GM12891 (cell line): Measurements from ENCODE around the gene RBM45.
"Not testable (repeated sequence)": the region's sequence is repeated elsewhere in the genome, so short reads cannot be mapped to it uniquely, and the experiment has no call there.

Source experiments
- DNase-seq: peaks from one replicate; pipeline ENCODE4 v3.0.0; 2011; ENCODE audit warnings: low spot score; ENCODE audit not compliant: insufficient read length
- FAIRE-seq: peaks from 2 replicates; lab custom pipeline; 2011; peaks lifted over from hg19 to GRCh38; lab: Jason Lieb, UNC
- PAX5 ChIP-seq: IDR thresholded peaks from 2 replicates; pipeline ENCODE4 v1.6.1; 2011; ENCODE audit warnings: low read length, moderate library complexity, mild to moderate bottlenecking; ENCODE audit not compliant: insufficient read depth, severe bottlenecking
- POLR2A ChIP-seq: IDR thresholded peaks from 2 replicates; pipeline ENCODE4 v1.6.1; 2011; ENCODE audit warnings: low read depth, low read length, control low read depth
- POLR2AphosphoS5 ChIP-seq: IDR thresholded peaks from 2 replicates; pipeline ENCODE4 v1.6.1; 2011; ENCODE audit warnings: low read depth, low read length, control low read depth
- POU2F2 ChIP-seq: IDR thresholded peaks from 2 replicates; pipeline ENCODE4 v1.6.1; 2011; ENCODE audit warnings: low read depth, mild to moderate bottlenecking, control low read depth, low read length, moderate library complexity
- SPI1 ChIP-seq: IDR thresholded peaks from 2 replicates; pipeline ENCODE4 v1.6.1; 2011; ENCODE audit warnings: low read depth, low read length, control low read depth
- TAF1 ChIP-seq: IDR thresholded peaks from 2 replicates; pipeline ENCODE4 v1.6.1; 2011; ENCODE audit warnings: low read depth, low read length, control low read depth

RBM45 gene

GRCh38 chr2:178125125-178125524 is 12.9 kb downstream of the RBM45 start:
- no peak for FAIRE-seq
- no peak for TF ChIP-seq POU2F2
- TF ChIP-seq POLR2AphosphoS5 = no peak
- TF ChIP-seq TAF1 = no peak
- no peak for TF ChIP-seq PAX5
- no peak for TF ChIP-seq POLR2A
- no peak for TF ChIP-seq SPI1
- no peak for DNase-seq

GRCh38 chr2:178125862-178126261 is 13.6 kb downstream of the RBM45 start:
- TF ChIP-seq POU2F2 (no peak), POLR2A (no peak)
- DNase-seq = no peak
- FAIRE-seq = no peak

GRCh38 chr2:178128836-178129630 is 16.8 kb downstream of the RBM45 start:
- no peak for TF ChIP-seq SPI1
- FAIRE-seq (no peak), DNase-seq (no peak)

- DNase-seq (no peak), FAIRE-seq (no peak)
- TF ChIP-seq TAF1 (no peak), POLR2A (no peak), PAX5 (no peak), POU2F2 (no peak), SPI1 (no peak), POLR2AphosphoS5 (no peak)
Measured at GRCh38 chr2:178136321-178137025, 24.2 kb downstream of the RBM45 start.

GRCh38 chr2:178142274-178143065 is 30.2 kb downstream of the RBM45 start:
- DNase-seq (no peak), FAIRE-seq (no peak)
- no peak for TF ChIP-seq SPI1
- no peak for TF ChIP-seq POLR2AphosphoS5
- no peak for TF ChIP-seq POLR2A
- TF ChIP-seq TAF1 = no peak
- no peak for TF ChIP-seq POU2F2
- no peak for TF ChIP-seq PAX5

- DNase-seq (no peak), FAIRE-seq (no peak)
- TF ChIP-seq POU2F2 = no peak
- TF ChIP-seq PAX5 = no peak
- no peak for TF ChIP-seq SPI1
- TF ChIP-seq POLR2A = no peak
Measured at GRCh38 chr2:178143481-178143880, 31.2 kb downstream of the RBM45 start.

- no peak for DNase-seq
- no peak for FAIRE-seq
- TF ChIP-seq SPI1 = no peak
- TF ChIP-seq POLR2A = no peak
- TF ChIP-seq PAX5 = no peak
- no peak for TF ChIP-seq POU2F2
- no peak for TF ChIP-seq POLR2AphosphoS5
- TF ChIP-seq TAF1 = no peak
Measured at GRCh38 chr2:178152033-178152432, 39.8 kb downstream of the RBM45 start.

- DNase-seq (no peak), FAIRE-seq (no peak)
- TF ChIP-seq POLR2AphosphoS5 (no peak), TAF1 (no peak), POU2F2 (no peak), SPI1 (no peak), PAX5 (no peak), POLR2A (no peak)
Measured at GRCh38 chr2:178152542-178152941, 40.3 kb downstream of the RBM45 start.

- no peak for TF ChIP-seq TAF1
- no peak for TF ChIP-seq POLR2A
- no peak for TF ChIP-seq PAX5
- no peak for TF ChIP-seq SPI1
- TF ChIP-seq POU2F2 = no peak
- TF ChIP-seq POLR2AphosphoS5 = no peak
- no peak for DNase-seq
- FAIRE-seq = no peak
Measured at GRCh38 chr2:178152977-178153376, 40.7 kb downstream of the RBM45 start.

- not testable (repeated sequence) for FAIRE-seq, DNase-seq
Measured at GRCh38 chr2:178153878-178154277, 41.6 kb downstream of the RBM45 start.
